GM12878 (cell line): ENCODE data around the gene TKTL1.
A peak's percentile ranks its signal among the peaks of the same experiment; 100 is the strongest.

Experiments
- CTCF ChIP-seq, 3 experiments: IDR thresholded peaks in 2 of 3; conservative IDR thresholded peaks in 1 of 3; 2 replicates each; pipeline ENCODE4 v1.5.1; 2011; ENCODE audit warnings: low read depth in 3 of 3, low read length in 3 of 3, mild to moderate bottlenecking in 3 of 3, control low read depth in 2 of 3, moderate library complexity in 2 of 3, inconsistent platforms in 1 of 3, mixed read lengths in 1 of 3; ENCODE audit not compliant: control insufficient read depth in 2 of 3, insufficient read depth in 1 of 3; ENCODE audit errors: extremely low read depth in 1 of 3
- JUND ChIP-seq: IDR thresholded peaks from 2 replicates; pipeline ENCODE4 v1.6.1; 2012; ENCODE audit warnings: low read depth, mild to moderate bottlenecking, low read length, improper control_type of control experiment, moderate library complexity
- POLR2AphosphoS5 ChIP-seq: IDR thresholded peaks from 2 replicates; pipeline ENCODE4 v1.6.1; 2011; ENCODE audit warnings: mild to moderate bottlenecking, low read length, inconsistent platforms
- PRDM15 ChIP-seq: fragments of 450-650 bp; formaldehyde crosslinking; IDR thresholded peaks from 2 replicates; pipeline ENCODE4 v1.4.0; 2020; ENCODE audit warnings: mild to moderate bottlenecking, moderate library complexity
- YY1 ChIP-seq: IDR thresholded peaks from 2 replicates; pipeline ENCODE4 v1.6.1; 2011; ENCODE audit warnings: low read depth, mild to moderate bottlenecking, low read length
- ZNF274 ChIP-seq: IDR thresholded peaks from one replicate; pipeline ENCODE4 v1.8.0; 2011; ENCODE audit not compliant: insufficient read length, insufficient read depth

- TF ChIP-seq CTCF (IDR thresholded peaks at IDR 0.05 in 2 of 3, conservative IDR thresholded peaks at IDR 0.05 in 1 of 3; ENCODE audit: control insufficient read depth in 2 of 3, extremely low read depth in 1 of 3, insufficient read depth in 1 of 3, low read depth in 3 of 3, low read length in 3 of 3) (peak; percentile 9 to 37 (median 16); a peak in 3 of 6 replicates), POLR2AphosphoS5 (no peak), YY1 (no peak), JUND (no peak), PRDM15 (CRISPR knock-in tag) (no peak), ZNF274 (no peak)
These were observed 78.9 kb downstream of the TKTL1 start, which contains the start of gene FLNA for GRCh38 chrX:154374313-154375155.
